CD4-positive, alpha-beta T cell (primary cell): ENCODE data around the gene NRSN2. TPM values are rescaled to one million over a fixed set of nuclear protein-coding genes. Genes with fewer than 3 reads are reported as not detected.

Source experiments
- ATAC-seq: fragments of 200-7000 bp; cut with Tn5 transposase; one replicate; pipeline ENCODE4 v1.10.0; 2022; ENCODE audit warnings: mild to moderate bottlenecking; ENCODE audit not compliant: poor library complexity
- CTCF ChIA-PET: fragments of 350-600 bp; sonication (Branson Sonifier 250); formaldehyde crosslinking; loops from one replicate; lab custom pipeline; 2021; ENCODE audit warnings: antibody characterized with exemption, inconsistent platforms; lab: Charles Lee
- POLR2A ChIA-PET: fragments of 350-600 bp; sonication (Branson Sonifier 250); formaldehyde crosslinking; loops from one replicate; lab custom pipeline; 2021; ENCODE audit warnings: antibody characterized with exemption, inconsistent platforms; lab: Charles Lee
- DNase-seq, 14 experiments: peaks; one replicate each; pipeline ENCODE4 v3.0.0-alpha.2; 2013 to 2020; ENCODE audit warnings: mixed read lengths in 2 of 14
- H3K27ac ChIP-seq, 2 donors: one replicate each; pipeline versions ENCODE4 v1.5.1 to v1.7.0; 2013; ENCODE audit warnings: low read length in 2 of 2, low read depth in 1 of 2, mild to moderate bottlenecking in 1 of 2
- H3K27me3 ChIP-seq, 2 experiments: 1 replicate in 1 of 2; 2 replicates in 1 of 2; pipeline versions ENCODE4 v1.6.1 to v1.7.0; 2013; ENCODE audit warnings: low read length in 2 of 2, control low read depth in 1 of 2, mild to moderate bottlenecking in 1 of 2, moderate library complexity in 1 of 2; ENCODE audit not compliant: insufficient read depth in 2 of 2, control insufficient read depth in 1 of 2
- H3K36me3 ChIP-seq: one replicate; pipeline ENCODE4 v1.6.1; 2013; ENCODE audit warnings: low read length, control low read depth; ENCODE audit not compliant: insufficient read depth
- H3K4me1 ChIP-seq: one replicate; pipeline ENCODE4 v1.6.1; 2013; ENCODE audit warnings: low read length, control low read depth; ENCODE audit not compliant: insufficient read depth
- H3K4me3 ChIP-seq: one replicate; pipeline ENCODE4 v1.5.1; 2013; ENCODE audit warnings: mild to moderate bottlenecking, low read length, moderate library complexity
- H3K9me3 ChIP-seq, 2 experiments: 1 replicate in 1 of 2; 2 replicates in 1 of 2; pipeline versions ENCODE4 v1.6.1 to v1.7.0; 2013; ENCODE audit warnings: low read length in 2 of 2, mild to moderate bottlenecking in 2 of 2, control low read depth in 1 of 2, moderate library complexity in 1 of 2; ENCODE audit not compliant: control insufficient read depth in 1 of 2, insufficient read depth in 1 of 2
- H3K27ac Mint-ChIP-seq: one replicate; pipeline ENCODE4 v1.8.0; 2020; ENCODE audit warnings: mixed read lengths
- H3K27me3 Mint-ChIP-seq: one replicate; pipeline ENCODE4 v1.8.0; 2021; ENCODE audit warnings: mixed read lengths
- H3K36me3 Mint-ChIP-seq: one replicate; pipeline ENCODE4 v1.8.0; 2021; ENCODE audit warnings: low read depth, mixed read lengths
- H3K4me1 Mint-ChIP-seq: one replicate; pipeline ENCODE4 v1.8.0; 2021; ENCODE audit warnings: low read depth, mixed read lengths
- H3K4me3 Mint-ChIP-seq: one replicate; pipeline ENCODE4 v1.8.0; 2020; ENCODE audit warnings: mild to moderate bottlenecking, mixed read lengths
- H3K9me3 Mint-ChIP-seq: one replicate; pipeline ENCODE4 v1.8.0; 2020; ENCODE audit warnings: mixed read lengths
- intact Hi-C, 2 experiments: fragments of 100-400 bp; cut with DNase I in 1 of 2; cut with micrococcal nuclease in 1 of 2; formaldehyde crosslinking; loops; one replicate each; pipeline versions ENCODE4 v1.15.1 to v1.9.0; 2023 to 2025; cut with DNase I, micrococcal nuclease
- total RNA-seq, 174 experiments: library from RNA in 2 of 174; stranded (reverse) in 2 of 174; gene quantifications; one replicate each; pipeline ENCODE4 v1.2.3 and lab custom pipeline; 2021 to 2026
- TF ChIP-seq, protein P1 (sequence below): fragments of 200-600 bp; IDR thresholded peaks from one replicate; pipeline ENCODE4 v1.8.0; 2022; ENCODE audit warnings: antibody characterized with exemption, mild to moderate bottlenecking

NRSN2 gene
- total RNA-seq, 2 experiments from 2014 or later = 0.69 to 1.3 TPM

DNA sequence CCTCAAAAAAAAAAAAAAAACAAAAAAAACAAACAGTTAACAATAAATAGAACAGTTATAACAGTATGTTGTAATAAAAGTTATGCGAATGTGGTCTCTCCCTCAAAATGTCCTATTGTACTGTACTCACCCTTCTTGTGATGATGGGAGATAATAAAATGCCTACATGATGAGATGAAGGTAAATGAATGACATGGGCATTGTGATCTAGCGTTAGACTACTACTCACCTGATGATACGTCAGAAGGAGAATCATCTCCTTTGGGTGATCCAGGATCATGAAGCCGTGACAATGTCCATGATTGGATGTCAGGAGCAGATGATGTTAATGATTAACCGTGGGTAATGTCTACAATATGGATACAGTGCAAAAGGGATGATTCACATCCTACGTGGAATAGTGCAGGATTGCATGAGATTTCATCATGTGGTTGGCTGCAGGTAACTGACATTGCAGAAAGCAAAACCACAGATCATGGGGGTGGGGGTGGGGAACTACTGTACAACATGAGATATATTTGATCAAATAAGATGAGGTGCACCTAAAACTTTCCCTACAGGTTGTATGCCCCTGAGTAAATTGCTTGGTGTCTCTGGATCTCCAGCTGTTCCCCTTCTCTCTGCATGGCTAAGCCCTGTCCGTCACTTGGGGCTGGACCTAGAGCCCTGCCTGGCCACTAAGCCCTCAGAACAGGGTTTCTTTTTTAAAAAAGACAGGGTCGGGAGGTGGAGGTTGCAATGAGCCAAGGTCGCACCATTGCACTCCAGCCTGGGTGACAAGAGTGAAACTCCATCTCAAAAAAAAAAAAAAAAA is 55.0 kb downstream of the NRSN2 start:
- H3K27ac ChIP-seq = no peak overlapping the region
- intact Hi-C loops = no loop called here
- peaks cover 15% of the 10 kb centered on the region for H3K4me1 ChIP-seq
- no peak for DNase-seq
- no peak for ATAC-seq
- ChIA-PET CTCF (interaction anchor here (0.6 kb wide), 1 partner anchor 11 kb away, joined by 3 read pairs; no protein-coding TSS in a partner anchor), POLR2A (no interaction called here)
- H3K4me3 ChIP-seq = no peak overlapping the region
- no peaks in the 10 kb centered on the region for H3K27me3 ChIP-seq
- H3K4me3 Mint-ChIP-seq = no peak overlapping the region
- no peaks in the 10 kb centered on the region for H3K27me3 Mint-ChIP-seq
- H3K9me3 Mint-ChIP-seq = no peaks in the 10 kb centered on the region
- H3K27ac Mint-ChIP-seq = no peak overlapping the region
- peaks cover 17% of the 10 kb centered on the region for H3K36me3 Mint-ChIP-seq
- H3K36me3 ChIP-seq = peaks cover 7% of the 10 kb centered on the region
- no peaks in the 10 kb centered on the region for H3K9me3 ChIP-seq
- peaks cover 21% of the 10 kb centered on the region for H3K4me1 Mint-ChIP-seq
- TF ChIP-seq, protein P1, sequence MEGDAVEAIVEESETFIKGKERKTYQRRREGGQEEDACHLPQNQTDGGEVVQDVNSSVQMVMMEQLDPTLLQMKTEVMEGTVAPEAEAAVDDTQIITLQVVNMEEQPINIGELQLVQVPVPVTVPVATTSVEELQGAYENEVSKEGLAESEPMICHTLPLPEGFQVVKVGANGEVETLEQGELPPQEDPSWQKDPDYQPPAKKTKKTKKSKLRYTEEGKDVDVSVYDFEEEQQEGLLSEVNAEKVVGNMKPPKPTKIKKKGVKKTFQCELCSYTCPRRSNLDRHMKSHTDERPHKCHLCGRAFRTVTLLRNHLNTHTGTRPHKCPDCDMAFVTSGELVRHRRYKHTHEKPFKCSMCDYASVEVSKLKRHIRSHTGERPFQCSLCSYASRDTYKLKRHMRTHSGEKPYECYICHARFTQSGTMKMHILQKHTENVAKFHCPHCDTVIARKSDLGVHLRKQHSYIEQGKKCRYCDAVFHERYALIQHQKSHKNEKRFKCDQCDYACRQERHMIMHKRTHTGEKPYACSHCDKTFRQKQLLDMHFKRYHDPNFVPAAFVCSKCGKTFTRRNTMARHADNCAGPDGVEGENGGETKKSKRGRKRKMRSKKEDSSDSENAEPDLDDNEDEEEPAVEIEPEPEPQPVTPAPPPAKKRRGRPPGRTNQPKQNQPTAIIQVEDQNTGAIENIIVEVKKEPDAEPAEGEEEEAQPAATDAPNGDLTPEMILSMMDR = no peak

DNA sequence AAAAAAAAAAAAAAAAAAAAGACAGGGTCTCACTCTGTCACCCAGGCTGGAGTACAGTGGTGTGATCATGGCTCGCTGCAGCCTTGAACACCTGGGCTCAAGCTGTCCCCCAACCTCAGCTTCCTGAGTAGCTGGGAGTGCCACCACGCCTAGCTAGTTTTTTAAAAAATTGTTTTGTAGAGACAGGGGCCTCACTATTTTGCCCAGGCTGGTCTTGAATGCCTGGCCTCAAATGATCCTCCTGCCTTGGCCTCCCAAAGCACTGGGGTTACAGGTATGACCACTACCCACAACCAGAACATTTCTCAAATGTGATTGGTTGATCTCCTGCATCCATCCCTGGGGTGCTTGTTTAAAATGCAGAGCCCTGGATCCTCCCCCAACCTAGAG is 55.6 kb downstream of the NRSN2 start:
- TF ChIP-seq, protein P1 = no peak
- Mint-ChIP-seq H3K27ac (no peak overlapping the region), H3K9me3 (no peaks in the 10 kb centered on the region), H3K27me3 (no peaks in the 10 kb centered on the region), H3K36me3 (peaks cover 17% of the 10 kb centered on the region), H3K4me1 (peaks cover 27% of the 10 kb centered on the region), H3K4me3 (no peak overlapping the region)
- no peak overlapping the region for H3K27ac ChIP-seq
- ChIA-PET CTCF (no interaction called here), POLR2A (no interaction called here)
- no peaks in the 10 kb centered on the region for H3K27me3 ChIP-seq
- H3K4me1 ChIP-seq = peaks cover 21% of the 10 kb centered on the region
- DNase-seq (peak in 1 of 14 experiments; percentile 9), ATAC-seq (no peak)
- H3K4me3 ChIP-seq = no peak overlapping the region
- intact Hi-C loops = no loop called here
- H3K9me3 ChIP-seq = no peaks in the 10 kb centered on the region
- peaks cover 1% of the 10 kb centered on the region for H3K36me3 ChIP-seq

DNA sequence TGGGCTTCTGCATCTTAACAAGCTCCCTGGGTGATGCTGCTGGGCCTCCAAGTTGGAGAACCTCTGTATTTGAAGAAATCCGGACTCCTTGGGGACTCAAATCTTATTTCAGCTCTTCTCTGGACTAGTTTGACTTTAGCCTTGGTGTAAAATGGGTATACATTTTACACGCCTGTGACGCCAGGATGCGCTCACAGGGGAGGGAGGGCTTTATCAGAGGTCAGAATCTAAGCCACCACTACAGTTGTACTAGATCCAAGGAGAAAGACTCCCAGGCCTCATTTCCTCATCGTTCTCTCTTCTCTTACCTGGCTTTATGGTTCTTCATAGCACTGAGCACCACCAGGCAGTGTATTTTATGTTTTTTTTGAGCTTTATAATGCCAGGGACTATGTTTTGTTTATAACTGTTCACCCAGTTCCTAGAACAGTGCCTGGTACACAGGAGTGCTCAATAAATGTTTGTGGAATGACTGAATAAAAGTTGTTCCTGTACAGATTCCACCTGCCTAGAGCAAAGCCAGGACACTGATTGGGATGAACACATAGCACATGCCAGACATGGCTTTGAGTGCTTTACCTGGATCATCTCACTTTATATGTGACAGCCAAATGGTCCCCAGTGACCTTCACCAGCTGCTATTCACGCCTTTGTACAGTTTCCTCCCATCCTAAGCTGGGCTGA is 56.1 kb downstream of the NRSN2 start:
- ATAC-seq = no peak
- Histone ChIP-seq H3K36me3 (no peaks in the 10 kb centered on the region), H3K4me3 (no peak overlapping the region), H3K4me1 (peaks cover 23% of the 10 kb centered on the region), H3K27ac (no peak overlapping the region), H3K27me3 (no peaks in the 10 kb centered on the region), H3K9me3 (no peaks in the 10 kb centered on the region)
- DNase-seq = no peak
- ChIA-PET CTCF (no interaction called here), POLR2A (no interaction called here)
- Mint-ChIP-seq H3K9me3 (no peaks in the 10 kb centered on the region), H3K27ac (no peak overlapping the region), H3K4me1 (peaks cover 28% of the 10 kb centered on the region), H3K27me3 (no peaks in the 10 kb centered on the region), H3K36me3 (peaks cover 12% of the 10 kb centered on the region), H3K4me3 (no peak overlapping the region)
- TF ChIP-seq, protein P1 = no peak
- intact Hi-C loops = no loop called here
